Central memory CD8-positive, alpha-beta T cell (primary cell): ENCODE data around the gene TFIP11.

Source experiments
- ATAC-seq: fragments of 150-1000 bp; cut with Tn5 transposase; replicated peaks from 2 replicates; pipeline ENCODE4 v1.10.0; 2022; ENCODE audit warnings: mild to moderate bottlenecking, moderate FRiP score, moderate number of reproducible peaks; ENCODE audit not compliant: poor library complexity, severe bottlenecking; ENCODE audit errors: extremely low read depth
- DNase-seq, 2 donors: peaks; one replicate each; pipeline ENCODE4 v3.0.0; 2021; ENCODE audit warnings: low spot score in 2 of 2
- H3K27ac Mint-ChIP-seq: one replicate; pipeline ENCODE4 v1.8.0; 2022; ENCODE audit warnings: low read depth, mild to moderate bottlenecking, moderate library complexity, mixed read lengths
- H3K27me3 Mint-ChIP-seq: one replicate; pipeline ENCODE4 v1.8.0; 2022; ENCODE audit warnings: mixed read lengths
- H3K36me3 Mint-ChIP-seq: one replicate; pipeline ENCODE4 v1.8.0; 2022; ENCODE audit warnings: mild to moderate bottlenecking, moderate library complexity, mixed read lengths; ENCODE audit not compliant: insufficient read depth
- H3K4me1 Mint-ChIP-seq: one replicate; pipeline ENCODE4 v1.8.0; 2022; ENCODE audit warnings: mixed read lengths
- H3K4me3 Mint-ChIP-seq: one replicate; pipeline ENCODE4 v1.8.0; 2022; ENCODE audit warnings: mild to moderate bottlenecking, moderate library complexity, mixed read lengths
- H3K9me3 Mint-ChIP-seq: one replicate; pipeline ENCODE4 v1.8.0; 2022; ENCODE audit warnings: mixed read lengths

TFIP11 gene

GRCh38 chr22:26516503-26516902 is 4.2 kb upstream of the TFIP11 start:
- no peak for DNase-seq
- peaks cover 10% of the 10 kb centered on the region for H3K36me3 Mint-ChIP-seq
- H3K27me3 Mint-ChIP-seq: no peaks in the 10 kb centered on the region
- H3K4me1 Mint-ChIP-seq: peaks cover 16% of the 10 kb centered on the region
- H3K4me3 Mint-ChIP-seq: no peak overlapping the region
- no peak overlapping the region for H3K27ac Mint-ChIP-seq
- H3K9me3 Mint-ChIP-seq: no peaks in the 10 kb centered on the region
- no peak for ATAC-seq

DNA sequence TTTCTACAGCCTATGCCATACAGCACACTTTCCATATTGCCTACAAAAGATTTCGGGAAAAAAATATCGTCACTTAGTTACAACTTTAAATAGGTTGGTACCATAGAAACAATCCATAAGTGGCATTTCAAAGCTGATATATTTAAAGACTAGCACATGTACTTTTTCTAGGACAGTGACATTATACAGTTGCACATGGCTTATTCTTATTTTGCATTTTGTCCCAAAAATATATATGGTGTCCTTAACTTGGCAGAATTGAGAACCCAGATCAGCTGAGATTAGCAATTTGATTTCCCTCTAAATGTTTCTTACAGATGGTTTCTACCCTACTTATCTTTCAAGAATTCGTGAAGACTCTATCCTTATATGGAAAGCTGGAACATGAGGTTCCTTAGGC is 3.7 kb upstream of the TFIP11 start:
- H3K27me3 Mint-ChIP-seq: no peaks in the 10 kb centered on the region
- no peaks in the 10 kb centered on the region for H3K9me3 Mint-ChIP-seq
- DNase-seq (no peak), ATAC-seq (no peak)
- peaks cover 22% of the 10 kb centered on the region for H3K4me1 Mint-ChIP-seq
- H3K36me3 Mint-ChIP-seq: peaks cover 10% of the 10 kb centered on the region
- H3K4me3 Mint-ChIP-seq: no peak overlapping the region
- H3K27ac Mint-ChIP-seq: no peak overlapping the region

GRCh38 chr22:26514419-26515161 is 2.3 kb upstream of the TFIP11 start:
- H3K36me3 Mint-ChIP-seq: peaks cover 14% of the 10 kb centered on the region
- H3K27me3 Mint-ChIP-seq: no peaks in the 10 kb centered on the region
- ATAC-seq (no peak), DNase-seq (no peak)
- peak overlapping the region; percentile 8 for H3K4me3 Mint-ChIP-seq
- no peak overlapping the region for H3K27ac Mint-ChIP-seq
- peaks cover 30% of the 10 kb centered on the region for H3K4me1 Mint-ChIP-seq
- H3K9me3 Mint-ChIP-seq: no peaks in the 10 kb centered on the region

- peak overlapping the region; percentile 8 for H3K4me3 Mint-ChIP-seq
- peaks cover 19% of the 10 kb centered on the region for H3K36me3 Mint-ChIP-seq
- ATAC-seq (no peak), DNase-seq (no peak)
- H3K9me3 Mint-ChIP-seq: no peaks in the 10 kb centered on the region
- H3K27me3 Mint-ChIP-seq: no peaks in the 10 kb centered on the region
- no peak overlapping the region for H3K27ac Mint-ChIP-seq
- H3K4me1 Mint-ChIP-seq: peaks cover 36% of the 10 kb centered on the region
These were observed 1.6 kb upstream of the TFIP11 start for GRCh38 chr22:26513838-26514237.

DNA sequence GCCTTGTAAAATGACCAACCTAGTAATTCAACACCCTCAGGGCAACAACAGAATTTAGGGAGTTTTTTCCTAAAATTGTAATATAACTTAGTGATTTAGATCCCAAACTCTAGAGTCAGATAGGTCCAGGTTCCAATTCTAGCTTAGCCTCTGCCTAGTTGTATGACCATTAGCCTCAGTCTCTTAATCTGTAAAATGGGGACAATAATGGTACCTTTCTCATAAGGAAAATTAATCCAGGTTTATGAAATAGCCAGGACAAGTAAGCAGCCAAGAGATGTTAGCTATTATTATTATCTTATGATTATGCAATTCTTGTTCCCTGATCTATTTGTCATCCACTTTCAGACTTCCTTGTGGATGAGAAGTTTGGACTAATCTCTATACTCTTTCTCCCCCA is 4.1 kb downstream of the TFIP11 start:
- H3K9me3 Mint-ChIP-seq: no peaks in the 10 kb centered on the region
- peaks cover 47% of the 10 kb centered on the region for H3K4me1 Mint-ChIP-seq
- peaks cover 65% of the 10 kb centered on the region for H3K36me3 Mint-ChIP-seq
- H3K27ac Mint-ChIP-seq: no peak overlapping the region
- no peak overlapping the region for H3K4me3 Mint-ChIP-seq
- ATAC-seq: no peak
- no peaks in the 10 kb centered on the region for H3K27me3 Mint-ChIP-seq
- DNase-seq: no peak

- Mint-ChIP-seq H3K27ac (peak overlapping the region; percentile 85), H3K36me3 (peaks cover 88% of the 10 kb centered on the region), H3K4me3 (peak overlapping the region; percentile 41), H3K4me1 (peaks cover 20% of the 10 kb centered on the region), H3K9me3 (no peaks in the 10 kb centered on the region), H3K27me3 (no peaks in the 10 kb centered on the region)
- DNase-seq (no peak), ATAC-seq (no peak)
These were observed 8.5 kb downstream of the TFIP11 start for GRCh38 chr22:26503758-26504157.

DNA sequence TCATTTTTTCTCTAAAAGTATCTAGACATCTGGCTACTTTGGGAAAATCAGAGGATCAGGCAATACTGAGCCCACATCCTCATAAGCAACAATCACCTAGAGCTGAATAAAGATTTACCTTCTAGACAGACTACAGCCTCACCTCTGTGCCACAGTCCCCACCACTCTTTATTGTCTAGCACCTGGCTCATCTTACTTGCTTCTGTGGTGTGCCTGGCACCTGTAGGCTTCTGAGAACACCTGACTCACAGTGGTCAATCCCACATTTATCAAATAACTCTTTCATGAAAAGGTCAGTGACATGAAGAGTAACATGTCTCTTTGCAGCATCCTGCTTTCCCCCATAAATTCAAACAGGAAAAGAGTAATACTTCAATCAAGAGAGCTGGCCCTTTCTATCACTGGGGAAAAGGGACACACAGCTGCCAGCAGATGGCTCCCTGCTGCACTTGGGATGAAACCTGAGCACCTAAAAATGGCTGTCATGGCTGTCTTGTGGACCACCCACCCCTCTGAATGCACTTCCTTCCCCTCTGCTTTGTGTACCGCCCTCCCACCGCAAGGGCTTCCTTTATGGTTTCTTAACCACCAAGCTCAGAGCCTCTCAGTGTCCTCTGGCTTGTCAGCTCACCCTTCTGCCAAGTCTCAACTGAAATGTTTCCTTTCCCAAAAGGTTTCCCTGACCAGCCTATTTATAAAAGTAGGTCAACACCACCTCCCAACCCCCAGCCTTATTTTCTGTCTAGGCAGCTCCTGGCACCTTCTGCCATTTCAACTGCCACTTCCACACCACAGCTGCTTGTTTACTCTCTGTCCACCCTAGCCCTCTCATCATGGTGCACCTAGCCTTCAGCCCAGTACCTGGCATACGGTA is 9.3 kb downstream of the TFIP11 start:
- ATAC-seq: peak; percentile 89
- H3K9me3 Mint-ChIP-seq: no peaks in the 10 kb centered on the region
- peaks cover 88% of the 10 kb centered on the region for H3K36me3 Mint-ChIP-seq
- H3K27ac Mint-ChIP-seq: peak overlapping the region; percentile 85
- peak overlapping the region; percentile 41 for H3K4me3 Mint-ChIP-seq
- peaks cover 19% of the 10 kb centered on the region for H3K4me1 Mint-ChIP-seq
- DNase-seq: peak; percentile 32 to 52
- H3K27me3 Mint-ChIP-seq: no peaks in the 10 kb centered on the region

DNA sequence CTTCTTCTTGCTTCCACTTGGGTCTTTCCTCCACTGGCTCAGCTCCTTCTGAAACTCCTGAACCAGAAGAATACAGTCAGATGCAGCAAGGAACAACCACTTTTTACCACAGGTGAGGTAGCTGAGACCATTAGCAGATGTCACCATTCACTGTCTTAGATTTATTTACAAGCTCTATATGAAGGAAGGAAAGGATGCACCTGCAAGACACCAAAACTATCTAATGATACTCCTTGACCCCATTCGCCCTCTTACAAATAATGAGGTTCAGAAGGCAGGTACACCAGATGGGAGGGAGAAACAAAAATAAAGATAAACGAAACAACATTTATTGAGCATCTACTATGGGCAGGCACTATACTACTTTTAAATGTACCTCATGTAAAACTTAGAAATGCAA is 10.3 kb downstream of the TFIP11 start:
- Mint-ChIP-seq H3K9me3 (no peaks in the 10 kb centered on the region), H3K4me3 (no peak overlapping the region), H3K36me3 (peaks cover 92% of the 10 kb centered on the region), H3K27me3 (no peaks in the 10 kb centered on the region), H3K27ac (peak overlapping the region; percentile 85), H3K4me1 (peaks cover 23% of the 10 kb centered on the region)
- ATAC-seq (no peak), DNase-seq (no peak)

- no peak for ATAC-seq
- Mint-ChIP-seq H3K4me1 (peaks cover 22% of the 10 kb centered on the region), H3K27me3 (no peaks in the 10 kb centered on the region)
These were observed 13.0 kb downstream of the TFIP11 start for GRCh38 chr22:26499188-26499703.

DNA sequence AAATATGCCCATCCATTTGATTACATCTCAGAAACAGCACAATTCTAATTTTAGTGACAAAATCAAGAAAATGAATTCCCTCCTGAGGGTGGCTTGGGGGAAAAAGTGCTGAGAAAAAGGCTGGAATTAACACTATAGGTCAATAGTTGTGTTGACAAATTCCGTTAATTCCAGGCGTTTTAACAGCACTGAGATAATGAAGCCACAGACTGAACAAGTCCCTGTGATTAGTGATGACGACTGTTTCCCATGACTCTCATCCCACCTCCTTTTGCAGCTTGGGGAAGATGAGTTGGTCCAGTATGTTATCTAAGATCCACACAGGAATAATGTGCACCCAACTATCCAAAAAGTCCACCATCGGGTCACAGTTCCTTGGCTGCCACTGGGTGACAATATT is 15.8 kb downstream of the TFIP11 start:
- Mint-ChIP-seq H3K36me3 (peaks cover 79% of the 10 kb centered on the region), H3K4me3 (no peak overlapping the region), H3K27ac (peak overlapping the region; percentile 67), H3K9me3 (no peaks in the 10 kb centered on the region), H3K4me1 (peaks cover 9% of the 10 kb centered on the region), H3K27me3 (no peaks in the 10 kb centered on the region)
- ATAC-seq (no peak), DNase-seq (no peak)

More at GRCh38 chr22:26499188-26499703, 13.0 kb downstream of the TFIP11 start:
- no peak overlapping the region for H3K4me3 Mint-ChIP-seq
- H3K9me3 Mint-ChIP-seq: no peaks in the 10 kb centered on the region
- peaks cover 86% of the 10 kb centered on the region for H3K36me3 Mint-ChIP-seq
- no peak for DNase-seq
- peak overlapping the region; percentile 49 for H3K27ac Mint-ChIP-seq

DNA sequence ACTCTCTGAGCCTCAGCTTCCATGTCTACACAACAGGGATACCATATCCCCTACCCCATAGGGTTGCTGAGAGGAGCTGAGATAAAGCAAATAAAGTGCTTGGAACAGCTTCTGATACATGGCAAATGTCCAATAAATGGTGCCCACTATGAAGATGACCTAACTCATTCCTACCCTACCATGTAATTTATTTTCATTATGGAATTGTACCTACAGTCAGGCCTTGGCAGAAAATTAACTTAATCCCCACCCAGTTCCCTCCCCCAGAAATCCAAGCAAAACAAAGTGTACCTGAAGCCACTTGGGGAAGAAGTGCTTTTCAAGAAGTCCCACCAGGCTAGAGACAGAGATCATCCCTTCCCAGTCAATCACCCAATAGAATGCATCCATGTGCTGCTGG is 17.8 kb downstream of the TFIP11 start:
- Mint-ChIP-seq H3K4me1 (peaks cover 9% of the 10 kb centered on the region), H3K9me3 (no peaks in the 10 kb centered on the region), H3K4me3 (no peak overlapping the region), H3K27me3 (no peaks in the 10 kb centered on the region), H3K36me3 (peaks cover 79% of the 10 kb centered on the region), H3K27ac (no peak overlapping the region)
- ATAC-seq: no peak
- DNase-seq: no peak

GRCh38 chr22:26492220-26492619 is 20.1 kb downstream of the TFIP11 start:
- ATAC-seq (no peak), DNase-seq (no peak)
- Mint-ChIP-seq H3K4me3 (no peak overlapping the region), H3K4me1 (peaks cover 7% of the 10 kb centered on the region), H3K9me3 (no peaks in the 10 kb centered on the region), H3K36me3 (peaks cover 75% of the 10 kb centered on the region), H3K27ac (no peak overlapping the region), H3K27me3 (no peaks in the 10 kb centered on the region)
